GM21360 (cell line): Measurements from ENCODE around the gene CCDC82.

Experiments used
- ATAC-seq: cut with Tn5 transposase; IDR thresholded peaks from one replicate; pipeline ENCODE4 v1.9.1; 2021; ENCODE audit warnings: mild to moderate bottlenecking, moderate library complexity; ENCODE audit not compliant: unreplicated experiment

The CCDC82 gene

GRCh38 chr11:96329855-96330510 is 59.7 kb downstream of the CCDC82 start:
- no peak for ATAC-seq

GRCh38 chr11:96329419-96329818 is 60.3 kb downstream of the CCDC82 start:
- no peak for ATAC-seq

GRCh38 chr11:96328395-96329010 is 61.2 kb downstream of the CCDC82 start:
- ATAC-seq: no peak

- no peak for ATAC-seq
These were observed 62.8 kb downstream of the CCDC82 start for GRCh38 chr11:96326959-96327358.

GRCh38 chr11:96324912-96325311 is 64.8 kb downstream of the CCDC82 start:
- no peak for ATAC-seq

- no peak for ATAC-seq
These were observed 66.1 kb downstream of the CCDC82 start for GRCh38 chr11:96323642-96323985.

GRCh38 chr11:96322775-96323641 is 66.7 kb downstream of the CCDC82 start:
- ATAC-seq: no peak

- no peak for ATAC-seq
These were observed 68.6 kb downstream of the CCDC82 start for GRCh38 chr11:96321091-96321490.

GRCh38 chr11:96319898-96320656 is 69.6 kb downstream of the CCDC82 start:
- ATAC-seq: no peak

GRCh38 chr11:96318850-96319249 is 70.9 kb downstream of the CCDC82 start:
- no peak for ATAC-seq

GRCh38 chr11:96318399-96318798 is 71.3 kb downstream of the CCDC82 start:
- ATAC-seq: no peak

- ATAC-seq: no peak
These were observed 71.7 kb downstream of the CCDC82 start for GRCh38 chr11:96317985-96318384.

- no peak for ATAC-seq
These were observed 72.1 kb downstream of the CCDC82 start for GRCh38 chr11:96317571-96317970.

- no peak for ATAC-seq
These were observed 72.8 kb downstream of the CCDC82 start for GRCh38 chr11:96316869-96317268.

GRCh38 chr11:96315476-96315875 is 74.2 kb downstream of the CCDC82 start:
- ATAC-seq: no peak

- no peak for ATAC-seq
These were observed 75.2 kb downstream of the CCDC82 start for GRCh38 chr11:96314326-96315020.

- no peak for ATAC-seq
These were observed 76.5 kb downstream of the CCDC82 start for GRCh38 chr11:96313163-96313562.

GRCh38 chr11:96311120-96311568 is 78.6 kb downstream of the CCDC82 start:
- ATAC-seq: no peak

GRCh38 chr11:96310236-96310635 is 79.5 kb downstream of the CCDC82 start:
- no peak for ATAC-seq

GRCh38 chr11:96309643-96310017 is 80.1 kb downstream of the CCDC82 start:
- no peak for ATAC-seq
